ENCODE measurements around the gene MPG. TPM values are rescaled to one million over a fixed set of nuclear protein-coding genes. Genes with fewer than 3 reads are reported as not detected.

The MPG gene
- total and polyA plus RNA-seq, 2 experiments from 2014 or later = 38.0 to 91.1 TPM

GRCh38 chr16:88613-89012 is 10.6 kb downstream of the MPG start:
- no peaks in the 10 kb centered on the region for H3F3A ChIP-seq (replicated peaks; ENCODE audit: low read depth)
- H3K4me3 ChIP-seq = no peak overlapping the region
- peaks cover 4% of the 10 kb centered on the region for H3K4me1 Mint-ChIP-seq
- no peaks in the 10 kb centered on the region; the same call in 1 of the 2 replicates for H4K20me1 ChIP-seq (replicated peaks; ENCODE audit: insufficient read depth)
- no peak overlapping the region for H3K4me2 ChIP-seq
- no peaks in the 10 kb centered on the region for H3K79me2 ChIP-seq (replicated peaks; ENCODE audit: insufficient read depth)
- no peak for TF ChIP-seq NANOG (IDR thresholded peaks at IDR 0.05; ENCODE audit: borderline replicate concordance)
- TF ChIP-seq CTCF (conservative IDR thresholded peaks at IDR 0.05; ENCODE audit: low read depth in 2 of 2) = no peak
- no peak for TF ChIP-seq POLR2AphosphoS5 (IDR thresholded peaks at IDR 0.05; ENCODE audit: low read depth)
- no peak for TF ChIP-seq ZNF462 (CRISPR knock-in tag; IDR thresholded peaks at IDR 0.05)
- TF ChIP-seq CREB1 (CRISPR knock-in tag; IDR thresholded peaks at IDR 0.05; ENCODE audit: low read depth) = no peak
- no peak for TF ChIP-seq STAT1 (IDR thresholded peaks at IDR 0.05; ENCODE audit: unreplicated experiment)
- TF ChIP-seq EZH2 (IDR thresholded peaks at IDR 0.05; ENCODE audit: low read depth, unreplicated experiment) = no peak
- TF ChIP-seq ZNF114 (CRISPR knock-in tag; IDR thresholded peaks at IDR 0.05) = no peak
- no peak for TF ChIP-seq ZNF331 (CRISPR knock-in tag; IDR thresholded peaks at IDR 0.05; ENCODE audit: low read depth)
- TF ChIP-seq JUNB (IDR thresholded peaks at IDR 0.05; ENCODE audit: unreplicated experiment) = no peak
- no peak for TF ChIP-seq ETS1 (IDR thresholded peaks at IDR 0.05)
- TF ChIP-seq REST (IDR thresholded peaks at IDR 0.05; ENCODE audit: unreplicated experiment) = no peak
- TF ChIP-seq EZH2phosphoT487 (IDR thresholded peaks at IDR 0.05; ENCODE audit: unreplicated experiment) = no peak
- no peaks in the 10 kb centered on the region for H3K27me3 ChIP-seq (ENCODE audit: insufficient read depth)
- H3K36me3 Mint-ChIP-seq (ENCODE audit: low read depth) = peaks cover 24% of the 10 kb centered on the region; the same call in 2 of the 3 replicates
- H3K4me1 ChIP-seq (ENCODE audit: insufficient read depth) = no peaks in the 10 kb centered on the region
- DNase-seq (ENCODE audit: low spot score) (no peak), ATAC-seq (no peak)
- H3K9me3 Mint-ChIP-seq = no peaks in the 10 kb centered on the region
- H3K9me2 ChIP-seq (ENCODE audit: insufficient read depth) = no peaks in the 10 kb centered on the region
- H3K4me3 Mint-ChIP-seq = no peak overlapping the region
- H3K36me3 ChIP-seq (ENCODE audit: insufficient read depth) = no peaks in the 10 kb centered on the region
- no peak overlapping the region for H3K27ac ChIP-seq (ENCODE audit: low read depth)
- H3K27ac Mint-ChIP-seq = no peak overlapping the region
- peaks cover 9% of the 10 kb centered on the region for H3K27me3 Mint-ChIP-seq (ENCODE audit: insufficient read depth, low read depth, poor library complexity)
- no peak overlapping the region for H2AFZ ChIP-seq

Data from GM23338 (cell line).